CD4-positive, alpha-beta T cell treated with Interleukin-6 at 100 ng/mL for 8 hours (primary cell): ENCODE data around the gene GOLGA8T.
"Not testable (repeated sequence)": the region's sequence is repeated elsewhere in the genome, so short reads cannot be mapped to it uniquely, and the experiment has no call there.

Source experiments
- DNase-seq: peaks from one replicate; pipeline ENCODE4 v3.0.0-alpha.2; 2020; ENCODE audit warnings: mixed read lengths, low spot score

The GOLGA8T gene

GRCh38 chr15:30192119-30192745 lies 57.4 kb downstream of the GOLGA8T start:
- not testable (repeated sequence) for DNase-seq

DNA sequence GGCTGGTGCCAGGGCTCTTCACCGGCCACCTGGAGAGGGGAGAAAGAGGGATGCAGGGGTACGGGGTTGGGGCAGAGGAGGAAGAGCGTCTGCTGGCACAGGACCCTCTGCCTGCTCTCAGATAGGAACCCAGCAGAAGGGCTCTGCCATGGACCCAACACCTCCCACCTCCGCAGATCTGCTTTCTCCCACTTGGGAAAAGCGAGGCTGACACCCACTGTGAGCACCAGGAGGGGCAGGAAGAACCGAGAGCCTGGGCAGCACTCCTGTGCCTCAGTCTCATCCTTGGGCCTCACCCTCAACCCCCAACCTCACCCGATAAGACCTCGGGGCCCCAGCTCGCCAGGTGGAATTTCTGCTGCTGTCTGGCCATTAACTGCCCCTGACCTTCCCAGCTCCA lies 58.0 kb downstream of the GOLGA8T start:
- not testable (repeated sequence) for DNase-seq
